BLaER1 treated with 17β-estradiol and CSF1 and Interleukin-3, amounts not matched to agents 10 nM and 100 nM (cell line): ENCODE data around the gene ZCWPW1.
"Not testable (repeated sequence)": the region's sequence is repeated elsewhere in the genome, so short reads cannot be mapped to it uniquely, and the experiment has no call there.

Experiments used
- H3K27ac ChIP-seq, 11 experiments: shearing (Covaris generic); formaldehyde crosslinking; 2 replicates each; pipeline ENCODE4 v1.8.1; 2022
- H3K27me3 ChIP-seq, 11 experiments: shearing (Covaris generic); formaldehyde crosslinking; 2 replicates each; pipeline ENCODE4 v1.8.1; 2022
- H3K36me3 ChIP-seq, 11 experiments: shearing (Covaris generic); formaldehyde crosslinking; 2 replicates each; pipeline ENCODE4 v1.8.1; 2022
- H3K4me1 ChIP-seq, 10 experiments: shearing (Covaris generic); formaldehyde crosslinking; 2 replicates each; pipeline ENCODE4 v1.8.1; 2022
- H3K4me2 ChIP-seq, 11 experiments: shearing (Covaris generic); formaldehyde crosslinking; 2 replicates each; pipeline ENCODE4 v1.8.1; 2022
- H3K4me3 ChIP-seq, 10 experiments: shearing (Covaris generic); formaldehyde crosslinking; 2 replicates each; pipeline ENCODE4 v1.8.1; 2022
- H3K9ac ChIP-seq, 11 experiments: shearing (Covaris generic); formaldehyde crosslinking; 2 replicates each; pipeline ENCODE4 v1.8.1; 2022
- H3K9me3 ChIP-seq, 11 experiments: shearing (Covaris generic); formaldehyde crosslinking; replicated peaks in 1 of 11; 2 replicates each; pipeline ENCODE4 v1.8.1; 2022
- H4K20me1 ChIP-seq, 11 experiments: shearing (Covaris generic); formaldehyde crosslinking; 2 replicates each; pipeline ENCODE4 v1.8.1; 2022
- Cebpa-rat ChIP-seq, 11 experiments: shearing (Covaris generic); IDR thresholded peaks; 2 replicates each; pipeline ENCODE4 v1.8.1; 2022

The ZCWPW1 gene

DNA sequence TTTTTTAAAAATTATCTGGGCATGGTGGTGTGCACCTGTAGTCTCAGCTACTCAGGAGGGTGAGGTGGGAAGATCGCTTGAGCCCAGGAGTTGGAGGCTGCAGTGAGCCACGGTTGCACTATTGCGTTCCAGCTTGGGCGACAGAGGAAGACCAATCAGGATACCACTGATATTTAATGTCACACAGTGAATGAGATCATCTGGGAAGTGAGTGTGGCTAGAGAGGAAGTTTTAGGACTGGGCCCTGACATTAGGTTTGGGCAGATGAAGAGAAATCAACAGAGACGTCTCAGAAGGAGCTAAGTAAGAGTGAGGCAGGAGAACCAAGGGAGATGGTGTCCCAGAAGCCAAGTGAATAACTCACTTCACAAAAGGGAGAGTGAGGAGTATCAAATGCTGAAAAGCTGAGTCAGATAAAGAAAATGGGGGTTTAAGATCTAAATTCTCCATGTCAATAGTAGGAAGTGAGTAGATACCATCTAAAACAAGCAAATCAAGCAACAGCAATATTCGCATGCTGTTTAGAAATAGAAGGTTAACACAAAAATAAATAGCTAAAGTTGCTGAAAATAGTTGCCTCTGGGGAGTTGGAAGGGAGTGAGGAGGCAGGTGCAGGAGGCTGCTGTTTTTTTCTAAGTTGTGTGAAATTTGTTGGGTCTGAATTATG is 43.7 kb downstream of the ZCWPW1 start:
- Histone ChIP-seq H3K4me1 (peaks cover 49 to 99% (median 66%) of the 10 kb centered on the region in 10 experiments), H3K9me3 (peaks cover 0 to 7% (median 0%) of the 10 kb centered on the region in 11 experiments; a peak in 4 of 22 replicates), H3K4me2 (peak overlapping the region; percentile 37 to 99 (median 67)), H3K4me3 (no peak overlapping the region; a peak in 2 of 20 replicates), H3K27me3 (no peaks in the 10 kb centered on the region), H3K36me3 (peaks cover 0 to 37% (median 0%) of the 10 kb centered on the region in 11 experiments; a peak in 5 of 22 replicates), H4K20me1 (peaks cover 0 to 42% (median 0%) of the 10 kb centered on the region in 11 experiments; a peak in 2 of 22 replicates), H3K9ac (peak overlapping the region in 8 of 11 experiments; percentile 12 to 63 (median 50); a peak in 10 of 22 replicates), H3K27ac (peak overlapping the region; percentile 47 to 75 (median 59); a peak in 20 of 22 replicates)
- no peak for TF ChIP-seq Cebpa-rat (IDR thresholded peaks at IDR 0.05)

DNA sequence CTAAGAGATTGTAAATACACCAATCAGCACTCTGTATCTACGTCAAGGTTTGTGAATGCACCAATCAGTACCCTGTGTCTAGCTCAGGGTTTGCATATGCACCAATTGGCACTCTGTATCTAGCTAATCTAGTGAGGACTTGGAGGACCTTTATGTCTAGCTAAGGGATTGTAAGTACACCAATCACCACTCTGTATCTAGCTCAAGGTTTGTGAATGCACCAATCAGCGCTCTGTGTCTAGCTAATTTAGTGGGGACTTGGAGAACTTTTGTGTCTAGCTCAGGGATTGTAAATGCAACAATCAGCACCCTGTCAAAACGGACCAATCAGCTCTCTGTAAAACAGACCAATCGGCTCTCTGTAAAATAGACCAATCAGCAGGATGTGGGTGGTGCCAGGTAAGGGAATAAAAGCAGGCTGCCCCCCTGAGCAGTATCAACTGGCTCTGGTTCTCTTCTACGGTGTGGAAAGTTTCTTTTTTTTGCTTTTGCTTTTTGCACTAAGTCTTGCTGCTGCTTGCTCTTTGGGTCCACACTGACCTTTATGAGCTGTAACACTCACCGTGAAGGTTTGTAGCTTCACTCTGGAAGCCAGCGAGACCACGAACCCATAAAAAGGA is 46.2 kb downstream of the ZCWPW1 start:
- peaks cover 0 to 42% (median 0%) of the 10 kb centered on the region in 11 experiments; a peak in 5 of 22 replicates for H3K36me3 ChIP-seq
- H3K9me3 ChIP-seq, H3K4me3 ChIP-seq, H3K27me3 ChIP-seq: not testable (repeated sequence)
- peaks cover 44 to 100% (median 77%) of the 10 kb centered on the region in 10 experiments for H3K4me1 ChIP-seq
- H3K9ac ChIP-seq, result peak overlapping the region in 2 of 11 experiments; percentile 13 to 51; a peak in 1 of 22 replicates
- H3K4me2 ChIP-seq, result peak overlapping the region in 6 of 11 experiments; percentile 12 to 99 (median 73); a peak in 9 of 22 replicates
- H4K20me1 ChIP-seq, result peaks cover 0 to 19% (median 0%) of the 10 kb centered on the region in 11 experiments; a peak in 2 of 22 replicates
- peak overlapping the region in 6 of 11 experiments; percentile 38 to 57 (median 50); a peak in 10 of 22 replicates for H3K27ac ChIP-seq

DNA sequence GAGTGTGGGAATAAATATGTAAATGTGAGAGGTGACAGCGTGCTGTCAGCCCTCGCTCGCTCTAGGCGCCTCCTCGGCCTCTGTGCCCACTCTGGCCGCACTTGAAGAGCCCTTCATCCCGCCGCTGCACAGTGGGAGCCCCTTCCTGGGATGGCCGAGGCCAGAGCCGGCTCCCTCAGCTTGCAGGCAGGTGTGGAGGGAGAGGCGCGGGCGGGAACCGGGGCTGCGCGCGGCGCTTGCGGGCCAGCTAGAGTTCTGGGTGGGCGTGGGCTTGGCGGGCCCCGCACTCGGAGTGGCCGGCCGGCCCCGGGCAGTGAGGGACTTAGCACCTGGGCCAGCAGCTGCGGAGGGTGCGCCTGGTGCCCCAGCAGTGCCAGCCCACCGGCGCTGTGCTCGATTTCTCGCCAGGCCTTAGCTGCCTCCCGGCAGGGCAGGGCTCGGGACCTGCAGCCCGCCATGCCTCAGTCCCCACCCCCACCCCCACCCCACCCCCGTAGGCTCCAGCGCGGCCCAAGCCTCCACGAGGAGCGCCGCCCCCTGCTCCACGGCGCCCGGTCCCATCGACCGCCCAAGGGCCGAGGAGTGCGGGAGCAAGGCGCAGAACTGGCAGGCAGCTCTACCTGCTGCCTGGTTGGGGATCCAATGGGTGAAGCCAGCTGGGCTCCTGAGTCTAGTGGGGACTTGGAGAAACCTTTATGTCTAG is 46.8 kb downstream of the ZCWPW1 start:
- Histone ChIP-seq H3K4me2 (peak overlapping the region in 3 of 11 experiments; percentile 96 to 99 (median 97); a peak in 5 of 22 replicates), H3K4me1 (peaks cover 44 to 100% (median 73%) of the 10 kb centered on the region in 10 experiments), H4K20me1 (peaks cover 0 to 12% (median 0%) of the 10 kb centered on the region in 11 experiments; a peak in 2 of 22 replicates), H3K36me3 (peaks cover 0 to 49% (median 0%) of the 10 kb centered on the region in 11 experiments; a peak in 5 of 22 replicates), H3K27ac (peak overlapping the region in 4 of 11 experiments; percentile 85 to 96 (median 88); a peak in 6 of 22 replicates)
- H3K9me3 ChIP-seq, H3K9ac ChIP-seq, H3K27me3 ChIP-seq, H3K4me3 ChIP-seq: not testable (repeated sequence)

DNA sequence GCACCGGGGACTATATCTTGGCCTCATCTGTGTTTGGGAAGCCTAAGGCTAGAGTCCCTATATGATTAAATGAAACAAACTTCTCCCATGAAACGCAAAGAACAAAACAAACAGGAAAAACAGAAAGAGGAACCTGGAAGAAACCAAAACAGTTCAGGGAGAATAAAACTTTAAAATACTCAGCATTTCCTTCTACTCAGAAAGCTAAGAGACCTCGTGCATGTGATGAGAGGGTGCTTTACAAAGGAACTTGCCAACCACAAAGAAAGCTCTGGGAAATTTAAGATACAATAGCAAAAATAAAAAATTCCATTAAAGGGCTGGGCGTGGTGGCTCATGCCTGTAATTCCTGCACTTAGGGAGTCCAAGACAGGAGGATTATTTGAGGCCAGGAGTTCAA is 48.3 kb downstream of the ZCWPW1 start:
- H3K4me1 ChIP-seq, result peaks cover 32 to 100% (median 66%) of the 10 kb centered on the region in 10 experiments
- H3K27me3 ChIP-seq, result no peaks in the 10 kb centered on the region
- peak overlapping the region; percentile 3 to 99 (median 55); a peak in 20 of 22 replicates for H3K4me2 ChIP-seq
- H3K9me3 ChIP-seq, result peaks cover 0 to 7% (median 0%) of the 10 kb centered on the region in 11 experiments; a peak in 4 of 22 replicates
- H3K9ac ChIP-seq, result peak overlapping the region in 8 of 11 experiments; percentile 16 to 84 (median 70); a peak in 13 of 22 replicates
- peak overlapping the region in 1 of 10 experiments; percentile 72; a peak in 2 of 20 replicates for H3K4me3 ChIP-seq
- peaks cover 0 to 62% (median 0%) of the 10 kb centered on the region in 11 experiments; a peak in 5 of 22 replicates for H3K36me3 ChIP-seq
- no peak for TF ChIP-seq Cebpa-rat (IDR thresholded peaks at IDR 0.05)
- peak overlapping the region in 9 of 11 experiments; percentile 38 to 96 (median 81); a peak in 17 of 22 replicates for H3K27ac ChIP-seq
- H4K20me1 ChIP-seq, result peaks cover 0 to 4% (median 0%) of the 10 kb centered on the region in 11 experiments; a peak in 1 of 22 replicates

DNA sequence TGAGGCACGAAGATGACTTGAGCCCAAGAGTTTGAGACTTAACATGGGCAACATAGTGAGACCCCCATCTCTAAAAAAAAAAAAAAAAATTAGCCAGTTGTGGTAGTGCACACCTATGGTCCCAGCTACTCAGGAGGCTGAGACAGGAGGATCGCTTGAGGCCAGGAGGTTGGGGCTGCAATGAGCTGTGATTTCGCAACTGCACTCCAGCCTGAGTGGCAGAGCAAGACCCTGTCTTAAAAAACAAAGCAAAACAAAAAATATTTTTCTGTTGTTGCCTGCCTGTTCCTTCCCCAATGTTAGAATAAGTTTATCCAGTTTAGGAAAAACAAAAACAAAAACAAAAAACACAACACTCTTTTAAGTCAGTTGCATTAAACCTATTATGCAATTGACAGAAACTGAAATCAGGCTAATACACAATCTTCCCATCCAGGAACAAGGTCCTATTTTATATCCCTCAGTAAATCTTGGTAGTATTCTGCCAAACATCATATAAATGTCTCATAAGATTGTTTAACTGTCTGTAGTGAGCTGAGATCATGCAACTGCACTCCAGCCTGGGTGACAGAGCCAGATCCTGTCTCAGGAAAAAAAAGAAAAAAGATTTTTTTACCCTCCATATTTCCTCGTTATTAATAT is 50.3 kb downstream of the ZCWPW1 start:
- Histone ChIP-seq H3K9ac (peak overlapping the region in 2 of 11 experiments; percentile 74 to 84; a peak in 5 of 22 replicates), H4K20me1 (no peaks in the 10 kb centered on the region), H3K9me3 (peaks cover 0 to 7% (median 0%) of the 10 kb centered on the region in 11 experiments; a peak in 4 of 22 replicates), H3K4me2 (peak overlapping the region in 6 of 11 experiments; percentile 27 to 99 (median 72); a peak in 11 of 22 replicates), H3K27me3 (no peaks in the 10 kb centered on the region), H3K27ac (peak overlapping the region in 2 of 11 experiments; percentile 32 to 44; a peak in 3 of 22 replicates), H3K36me3 (peaks cover 0 to 66% (median 0%) of the 10 kb centered on the region in 11 experiments; a peak in 5 of 22 replicates), H3K4me3 (peak overlapping the region in 2 of 10 experiments; percentile 72; a peak in 4 of 20 replicates), H3K4me1 (peaks cover 27 to 98% (median 64%) of the 10 kb centered on the region in 10 experiments)
- TF ChIP-seq Cebpa-rat (IDR thresholded peaks at IDR 0.05), result peak in 8 of 11 experiments; percentile 27 to 81 (median 57); a peak in 10 of 22 replicates

DNA sequence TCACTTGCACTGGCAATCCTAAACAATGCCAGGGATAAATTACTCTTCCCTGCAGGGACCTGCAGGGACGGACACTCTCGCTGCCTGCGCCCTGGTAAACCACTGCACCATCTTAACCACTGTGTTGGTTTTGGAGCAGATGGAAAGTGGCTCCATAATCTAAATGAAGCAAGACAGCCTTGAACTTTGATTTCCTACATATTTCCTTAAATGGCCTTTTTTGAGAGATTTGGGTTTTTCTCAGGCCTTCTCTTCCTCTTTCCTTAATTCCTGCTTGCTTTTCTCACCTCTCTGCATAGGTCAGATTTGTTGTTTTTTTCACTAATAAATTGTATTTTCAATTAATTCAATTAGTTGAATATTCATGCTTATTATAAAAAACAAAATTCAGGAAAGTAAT is 52.4 kb downstream of the ZCWPW1 start:
- H3K9ac ChIP-seq, result peak overlapping the region in 3 of 11 experiments; percentile 45 to 87 (median 84); a peak in 6 of 22 replicates
- no peak for TF ChIP-seq Cebpa-rat (IDR thresholded peaks at IDR 0.05)
- no peaks in the 10 kb centered on the region for H4K20me1 ChIP-seq
- H3K27ac ChIP-seq, result peak overlapping the region in 3 of 11 experiments; percentile 7 to 32 (median 18); a peak in 3 of 22 replicates
- peaks cover 45 to 100% (median 73%) of the 10 kb centered on the region in 10 experiments for H3K4me1 ChIP-seq
- H3K36me3 ChIP-seq, result peaks cover 0 to 50% (median 0%) of the 10 kb centered on the region in 11 experiments; a peak in 5 of 22 replicates
- H3K9me3 ChIP-seq, result no peaks in the 10 kb centered on the region
- H3K4me2 ChIP-seq, result peak overlapping the region in 5 of 11 experiments; percentile 49 to 99 (median 97); a peak in 10 of 22 replicates
- no peaks in the 10 kb centered on the region for H3K27me3 ChIP-seq
- peak overlapping the region in 3 of 10 experiments; percentile 57 to 72 (median 72); a peak in 6 of 20 replicates for H3K4me3 ChIP-seq

DNA sequence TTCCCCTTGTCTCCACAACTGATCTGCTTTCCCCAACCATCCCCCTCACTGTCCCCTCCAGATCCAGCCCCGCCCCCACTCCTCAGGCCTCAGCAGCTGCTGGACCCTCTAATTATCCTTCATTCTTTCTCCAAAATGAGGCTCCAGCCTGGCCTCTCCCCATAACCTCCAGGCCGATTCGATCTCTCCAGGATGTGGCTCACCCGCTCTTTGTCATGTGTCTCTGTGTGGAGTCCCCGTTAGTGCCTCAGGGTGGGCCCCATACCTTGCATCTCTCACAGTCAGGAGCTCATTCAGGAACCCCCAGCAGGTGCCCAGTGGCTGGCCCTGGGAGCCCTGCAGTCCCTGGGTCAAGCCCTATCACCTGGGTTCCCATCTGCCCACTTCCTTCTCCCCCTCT is 53.9 kb downstream of the ZCWPW1 start:
- Histone ChIP-seq H3K4me1 (peaks cover 46 to 100% (median 74%) of the 10 kb centered on the region in 10 experiments), H4K20me1 (no peaks in the 10 kb centered on the region), H3K36me3 (peaks cover 0 to 50% (median 0%) of the 10 kb centered on the region in 11 experiments; a peak in 5 of 22 replicates), H3K4me3 (peak overlapping the region in 3 of 10 experiments; percentile 57 to 72 (median 72); a peak in 7 of 20 replicates), H3K4me2 (peak overlapping the region; percentile 78 to 99 (median 96); a peak in 19 of 22 replicates), H3K27me3 (no peaks in the 10 kb centered on the region), H3K27ac (peak overlapping the region in 9 of 11 experiments; percentile 30 to 98 (median 93); a peak in 17 of 22 replicates), H3K9ac (peak overlapping the region in 7 of 11 experiments; percentile 12 to 87 (median 77); a peak in 9 of 22 replicates), H3K9me3 (no peaks in the 10 kb centered on the region)
- no peak for TF ChIP-seq Cebpa-rat (IDR thresholded peaks at IDR 0.05)

DNA sequence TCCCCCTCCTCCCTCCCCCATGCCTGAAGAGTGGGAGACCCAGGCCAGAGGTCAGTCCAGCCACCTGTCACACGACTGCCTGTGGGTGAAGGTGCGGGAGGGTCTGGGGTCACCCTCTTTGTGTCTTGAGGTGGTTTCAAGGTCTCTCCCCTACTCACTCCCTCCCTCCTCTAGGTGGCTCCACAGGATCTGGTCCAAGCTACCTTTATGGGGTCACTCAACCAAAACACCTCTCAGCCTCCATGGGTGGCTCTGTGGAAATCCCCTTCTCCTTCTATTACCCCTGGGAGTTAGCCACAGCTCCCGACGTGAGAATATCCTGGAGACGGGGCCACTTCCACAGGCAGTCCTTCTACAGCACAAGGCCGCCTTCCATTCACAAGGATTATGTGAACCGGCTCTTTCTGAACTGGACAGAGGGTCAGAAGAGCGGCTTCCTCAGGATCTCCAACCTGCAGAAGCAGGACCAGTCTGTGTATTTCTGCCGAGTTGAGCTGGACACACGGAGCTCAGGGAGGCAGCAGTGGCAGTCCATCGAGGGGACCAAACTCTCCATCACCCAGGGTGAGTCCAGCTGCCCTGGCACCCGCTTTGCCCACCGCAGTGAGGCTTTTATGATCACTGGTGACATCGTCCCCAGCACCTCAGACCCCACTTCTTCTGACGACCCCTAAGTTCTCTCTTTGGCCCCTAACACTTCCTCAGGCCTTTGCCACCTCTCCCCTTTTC is 54.5 kb downstream of the ZCWPW1 start:
- Histone ChIP-seq H3K9ac (peak overlapping the region in 10 of 11 experiments; percentile 65 to 87 (median 76); a peak in 17 of 22 replicates), H3K4me2 (peak overlapping the region; percentile 78 to 99 (median 96)), H3K36me3 (peaks cover 0 to 47% (median 0%) of the 10 kb centered on the region in 11 experiments; a peak in 5 of 22 replicates), H3K27ac (peak overlapping the region; percentile 85 to 98 (median 92); a peak in 21 of 22 replicates), H3K4me3 (peak overlapping the region in 4 of 10 experiments; percentile 57 to 72 (median 66); a peak in 8 of 20 replicates), H3K4me1 (peaks cover 52 to 99% (median 74%) of the 10 kb centered on the region in 10 experiments)
- not testable (repeated sequence) for H4K20me1 ChIP-seq, H3K9me3 ChIP-seq, H3K27me3 ChIP-seq
